GM21576 (cell line): ENCODE data around the gene KCNJ1.
A peak's percentile ranks its signal among the peaks of the same experiment; 100 is the strongest.

Source experiments
- ATAC-seq: cut with Tn5 transposase; IDR thresholded peaks from one replicate; pipeline ENCODE4 v1.9.1; 2021; ENCODE audit warnings: mild to moderate bottlenecking, moderate library complexity; ENCODE audit not compliant: unreplicated experiment

KCNJ1 gene

GRCh38 chr11:128867277-128867676 lies at the start of gene KCNJ1:
Gene KCNJ1, minus strand, starts transcription at chr11:128867296. Its CDS starts 27,053 bp downstream, at chr11:128840243.
- no peak for ATAC-seq

GRCh38 chr11:128916681-128917080 lies 49.6 kb upstream of the KCNJ1 start:
- ATAC-seq, result no peak

- no peak for ATAC-seq
These were observed 49.0 kb upstream of the KCNJ1 start for GRCh38 chr11:128916037-128916572.

GRCh38 chr11:128915149-128915521 lies 48.0 kb upstream of the KCNJ1 start:
- no peak for ATAC-seq

- ATAC-seq, result no peak
These were observed 47.4 kb upstream of the KCNJ1 start for GRCh38 chr11:128914216-128915148.

- ATAC-seq, result no peak
These were observed 46.7 kb upstream of the KCNJ1 start for GRCh38 chr11:128913806-128914205.

GRCh38 chr11:128911701-128912100 lies 44.6 kb upstream of the KCNJ1 start:
- no peak for ATAC-seq

- ATAC-seq, result no peak
These were observed 44.1 kb upstream of the KCNJ1 start for GRCh38 chr11:128911239-128911638.

- ATAC-seq, result no peak
These were observed 43.5 kb upstream of the KCNJ1 start for GRCh38 chr11:128910576-128910975.

- ATAC-seq, result no peak
These were observed 42.5 kb upstream of the KCNJ1 start for GRCh38 chr11:128909438-128910125.

GRCh38 chr11:128908391-128909246 lies 41.5 kb upstream of the KCNJ1 start:
- no peak for ATAC-seq

GRCh38 chr11:128907585-128907984 lies 40.5 kb upstream of the KCNJ1 start:
- ATAC-seq, result no peak

GRCh38 chr11:128906185-128907050 lies 39.3 kb upstream of the KCNJ1 start:
- no peak for ATAC-seq

- peak; percentile 44 for ATAC-seq
These were observed 38.5 kb upstream of the KCNJ1 start for GRCh38 chr11:128905345-128906184.

- ATAC-seq, result peak; percentile 40
These were observed 37.7 kb upstream of the KCNJ1 start for GRCh38 chr11:128904656-128905344.

- ATAC-seq, result no peak
These were observed 37.2 kb upstream of the KCNJ1 start for GRCh38 chr11:128904303-128904655.

- ATAC-seq, result no peak
These were observed 36.4 kb upstream of the KCNJ1 start for GRCh38 chr11:128903248-128904061.
